HG03439 (cell line): Measurements from ENCODE around the gene GLRX3.
A peak's percentile ranks its signal among the peaks of the same experiment; 100 is the strongest.
"Not testable (repeated sequence)": the region's sequence is repeated elsewhere in the genome, so short reads cannot be mapped to it uniquely, and the experiment has no call there.

Experiments
- ATAC-seq: cut with Tn5 transposase; IDR thresholded peaks from one replicate; pipeline ENCODE4 v1.9.1; 2021; ENCODE audit warnings: mild to moderate bottlenecking, moderate library complexity; ENCODE audit not compliant: unreplicated experiment

Gene GLRX3

GRCh38 chr10:130188195-130189175 lies 52.3 kb downstream of the GLRX3 start:
- ATAC-seq = no peak

GRCh38 chr10:130189608-130190054 lies 53.4 kb downstream of the GLRX3 start:
- no peak for ATAC-seq

GRCh38 chr10:130190055-130190736 lies 54.0 kb downstream of the GLRX3 start:
- peak; percentile 96 for ATAC-seq

- ATAC-seq = no peak
Measured at GRCh38 chr10:130190737-130191115, 54.5 kb downstream of the GLRX3 start.

GRCh38 chr10:130191380-130191779 lies 55.2 kb downstream of the GLRX3 start:
- no peak for ATAC-seq

GRCh38 chr10:130192276-130192848 lies 56.2 kb downstream of the GLRX3 start:
- ATAC-seq = no peak

GRCh38 chr10:130193033-130193432 lies 56.8 kb downstream of the GLRX3 start:
- no peak for ATAC-seq

- no peak for ATAC-seq
Measured at GRCh38 chr10:130193493-130194193, 57.5 kb downstream of the GLRX3 start.

GRCh38 chr10:130194194-130194990 lies 58.2 kb downstream of the GLRX3 start:
- ATAC-seq = no peak

GRCh38 chr10:130194991-130195645 lies 58.9 kb downstream of the GLRX3 start:
- ATAC-seq = no peak

- no peak for ATAC-seq
Measured at GRCh38 chr10:130195746-130196294, 59.6 kb downstream of the GLRX3 start.

- no peak for ATAC-seq
Measured at GRCh38 chr10:130196511-130197487, 60.6 kb downstream of the GLRX3 start.

- no peak for ATAC-seq
Measured at GRCh38 chr10:130198651-130199050, 62.5 kb downstream of the GLRX3 start.

GRCh38 chr10:130200179-130201042 lies 64.2 kb downstream of the GLRX3 start:
- ATAC-seq = no peak

GRCh38 chr10:130201043-130201380 lies 64.8 kb downstream of the GLRX3 start:
- ATAC-seq = no peak

- ATAC-seq = not testable (repeated sequence)
Measured at GRCh38 chr10:130202150-130202549, 66.0 kb downstream of the GLRX3 start.

- no peak for ATAC-seq
Measured at GRCh38 chr10:130202984-130203621, 66.9 kb downstream of the GLRX3 start.
